SHP77 treated with DMSO at 0.1 percent for 48 hours (cell line): ENCODE data around the gene ZBTB2.
"Not testable (repeated sequence)": the region's sequence is repeated elsewhere in the genome, so short reads cannot be mapped to it uniquely, and the experiment has no call there.

Source experiments
- DNase-seq: peaks from one replicate; lab custom pipeline; 2025; lab: John Stamatoyannopoulos, UW

ZBTB2 gene

DNA sequence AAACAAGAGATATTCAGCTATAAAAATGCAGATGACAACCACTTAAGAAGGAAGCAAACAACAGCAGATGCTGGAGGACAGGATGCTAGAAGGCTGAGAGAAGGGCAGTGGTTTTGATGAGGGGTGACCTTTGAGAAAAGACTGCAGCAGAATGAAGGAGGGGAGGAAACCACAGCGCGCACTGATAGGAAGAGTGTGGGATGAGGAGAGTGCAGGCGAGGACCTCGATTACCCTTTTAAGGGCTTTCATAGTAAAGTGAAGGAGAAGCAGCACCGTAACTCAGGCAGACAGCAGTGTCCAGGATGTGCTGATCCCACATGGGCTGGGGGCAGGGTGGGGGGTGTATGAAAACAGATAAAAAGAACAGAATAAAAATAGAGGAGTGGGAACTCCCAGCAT, 19.2 kb downstream of the ZBTB2 start:
- no peak for DNase-seq

- DNase-seq: no peak
Observed at GRCh38 chr6:151370509-151371078, 20.8 kb downstream of the ZBTB2 start.

- no peak for DNase-seq
Observed at GRCh38 chr6:151365233-151365632, 26.1 kb downstream of the ZBTB2 start.

DNA sequence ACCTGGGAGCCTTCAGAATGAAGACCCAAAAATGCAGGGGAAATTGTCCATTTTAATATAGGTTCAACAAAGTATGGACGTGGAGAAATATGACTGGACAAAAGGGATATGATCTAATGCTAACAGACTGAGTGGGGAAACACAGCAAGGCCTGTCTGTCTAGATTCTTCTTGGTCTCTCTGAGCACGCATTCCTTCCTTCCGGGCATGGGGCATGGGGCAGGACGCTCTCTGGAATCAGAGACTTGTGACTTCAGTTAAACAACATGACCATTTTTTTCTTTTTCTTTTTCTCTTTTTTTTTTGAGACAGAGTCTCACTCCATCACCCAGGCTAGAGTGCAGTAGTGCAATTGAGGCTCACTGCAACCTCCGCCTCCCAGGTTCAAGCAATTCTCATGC, 31.9 kb downstream of the ZBTB2 start:
- no peak for DNase-seq

- no peak for DNase-seq
Observed at GRCh38 chr6:151358475-151358874, 32.9 kb downstream of the ZBTB2 start.

DNA sequence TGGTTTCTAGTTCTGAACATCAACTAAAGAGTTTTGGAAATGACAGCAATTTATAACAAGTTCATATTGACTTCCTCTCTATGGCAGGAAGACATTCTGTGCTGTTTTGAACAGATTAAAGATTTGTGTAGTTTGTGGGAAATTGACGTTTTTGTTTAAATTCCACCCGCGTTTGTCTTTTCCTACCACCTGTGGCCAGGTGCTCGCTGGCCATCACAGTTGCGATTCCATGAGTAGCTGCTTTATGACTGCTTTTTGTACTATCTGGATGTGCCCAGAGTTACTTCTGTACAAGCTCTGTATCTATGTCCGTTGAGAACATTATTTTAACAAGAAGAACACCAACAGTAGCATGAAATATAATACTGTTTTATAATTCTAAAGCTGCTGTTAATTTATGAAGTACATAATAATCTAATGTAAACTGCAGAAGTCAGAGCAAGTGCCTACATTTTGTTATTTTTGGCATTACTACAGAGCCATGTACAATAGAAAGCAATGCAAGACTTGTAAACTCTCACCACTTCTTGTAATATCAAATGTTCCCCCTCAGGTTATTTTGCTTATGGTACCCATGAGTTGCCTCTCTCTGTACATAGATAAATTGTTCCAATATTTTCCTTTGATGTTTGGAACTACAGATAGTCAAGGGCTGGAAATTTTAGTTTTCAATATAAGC, 33.5 kb downstream of the ZBTB2 start:
- no peak for DNase-seq

- not testable (repeated sequence) for DNase-seq
Observed at GRCh38 chr6:151356983-151357382, 34.4 kb downstream of the ZBTB2 start.

DNA sequence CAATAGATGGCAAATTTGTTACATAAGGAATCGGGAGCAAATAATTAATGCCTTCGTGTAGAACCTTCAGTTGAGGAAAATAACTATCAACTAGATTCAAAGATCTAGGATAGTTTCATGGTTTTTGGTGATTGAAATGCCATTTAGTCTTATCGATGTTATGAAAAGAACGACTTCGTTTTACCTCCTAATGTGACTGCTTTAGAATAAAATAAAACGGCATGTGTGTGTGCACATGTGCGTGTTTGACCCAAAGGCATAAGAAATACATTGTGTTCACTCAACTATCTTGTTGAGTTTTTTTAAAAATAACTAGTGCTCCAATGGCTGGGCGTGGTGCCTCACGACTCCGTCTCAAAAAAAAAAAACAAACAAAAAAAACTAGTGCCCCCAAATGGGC, 37.6 kb downstream of the ZBTB2 start:
- DNase-seq: no peak

GRCh38 chr6:151352410-151353396, 38.7 kb downstream of the ZBTB2 start:
- no peak for DNase-seq

DNA sequence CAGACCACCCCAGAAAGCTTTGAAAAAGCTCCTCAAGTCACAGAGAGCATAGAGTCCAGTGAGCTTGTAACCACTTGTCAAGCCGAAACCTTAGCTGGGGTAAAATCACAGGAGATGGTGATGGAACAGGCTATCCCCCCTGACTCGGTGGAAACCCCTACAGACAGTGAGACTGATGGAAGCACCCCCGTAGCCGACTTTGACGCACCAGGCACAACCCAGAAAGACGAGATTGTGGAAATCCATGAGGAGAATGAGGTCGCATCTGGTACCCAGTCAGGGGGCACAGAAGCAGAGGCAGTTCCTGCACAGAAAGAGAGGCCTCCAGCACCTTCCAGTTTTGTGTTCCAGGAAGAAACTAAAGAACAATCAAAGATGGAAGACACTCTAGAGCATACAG, 39.6 kb downstream of the ZBTB2 start:
- DNase-seq: no peak

DNA sequence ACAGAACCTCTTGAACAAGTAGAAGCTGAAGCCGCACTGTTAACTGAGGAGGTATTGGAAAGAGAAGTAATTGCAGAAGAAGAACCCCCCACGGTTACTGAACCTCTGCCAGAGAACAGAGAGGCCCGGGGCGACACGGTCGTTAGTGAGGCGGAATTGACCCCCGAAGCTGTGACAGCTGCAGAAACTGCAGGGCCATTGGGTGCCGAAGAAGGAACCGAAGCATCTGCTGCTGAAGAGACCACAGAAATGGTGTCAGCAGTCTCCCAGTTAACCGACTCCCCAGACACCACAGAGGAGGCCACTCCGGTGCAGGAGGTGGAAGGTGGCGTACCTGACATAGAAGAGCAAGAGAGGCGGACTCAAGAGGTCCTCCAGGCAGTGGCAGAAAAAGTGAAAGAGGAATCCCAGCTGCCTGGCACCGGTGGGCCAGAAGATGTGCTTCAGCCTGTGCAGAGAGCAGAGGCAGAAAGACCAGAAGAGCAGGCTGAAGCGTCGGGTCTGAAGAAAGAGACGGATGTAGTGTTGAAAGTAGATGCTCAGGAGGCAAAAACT, 40.1 kb downstream of the ZBTB2 start:
- no peak for DNase-seq

DNA sequence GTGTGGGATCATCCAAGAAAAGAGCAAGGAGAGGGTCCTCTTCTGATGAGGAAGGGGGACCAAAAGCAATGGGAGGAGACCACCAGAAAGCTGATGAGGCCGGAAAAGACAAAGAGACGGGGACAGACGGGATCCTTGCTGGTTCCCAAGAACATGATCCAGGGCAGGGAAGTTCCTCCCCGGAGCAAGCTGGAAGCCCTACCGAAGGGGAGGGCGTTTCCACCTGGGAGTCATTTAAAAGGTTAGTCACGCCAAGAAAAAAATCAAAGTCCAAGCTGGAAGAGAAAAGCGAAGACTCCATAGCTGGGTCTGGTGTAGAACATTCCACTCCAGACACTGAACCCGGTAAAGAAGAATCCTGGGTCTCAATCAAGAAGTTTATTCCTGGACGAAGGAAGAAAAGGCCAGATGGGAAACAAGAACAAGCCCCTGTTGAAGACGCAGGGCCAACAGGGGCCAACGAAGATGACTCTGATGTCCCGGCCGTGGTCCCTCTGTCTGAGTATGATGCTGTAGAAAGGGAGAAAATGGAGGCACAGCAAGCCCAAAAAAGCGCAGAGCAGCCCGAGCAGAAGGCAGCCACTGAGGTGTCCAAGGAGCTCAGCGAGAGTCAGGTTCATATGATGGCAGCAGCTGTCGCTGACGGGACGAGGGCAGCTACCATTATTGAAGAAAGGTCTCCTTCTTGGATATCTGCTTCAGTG, 40.8 kb downstream of the ZBTB2 start:
- DNase-seq: no peak

DNA sequence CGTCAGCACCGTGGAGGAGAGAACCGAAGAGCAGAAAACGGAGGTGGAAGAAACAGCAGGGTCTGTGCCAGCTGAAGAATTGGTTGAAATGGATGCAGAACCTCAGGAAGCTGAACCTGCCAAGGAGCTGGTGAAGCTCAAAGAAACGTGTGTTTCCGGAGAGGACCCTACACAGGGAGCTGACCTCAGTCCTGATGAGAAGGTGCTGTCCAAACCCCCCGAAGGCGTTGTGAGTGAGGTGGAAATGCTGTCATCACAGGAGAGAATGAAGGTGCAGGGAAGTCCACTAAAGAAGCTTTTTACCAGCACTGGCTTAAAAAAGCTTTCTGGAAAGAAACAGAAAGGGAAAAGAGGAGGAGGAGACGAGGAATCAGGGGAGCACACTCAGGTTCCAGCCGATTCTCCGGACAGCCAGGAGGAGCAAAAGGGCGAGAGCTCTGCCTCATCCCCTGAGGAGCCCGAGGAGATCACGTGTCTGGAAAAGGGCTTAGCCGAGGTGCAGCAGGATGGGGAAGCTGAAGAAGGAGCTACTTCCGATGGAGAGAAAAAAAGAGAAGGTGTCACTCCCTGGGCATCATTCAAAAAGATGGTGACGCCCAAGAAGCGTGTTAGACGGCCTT, 41.6 kb downstream of the ZBTB2 start:
- no peak for DNase-seq

DNA sequence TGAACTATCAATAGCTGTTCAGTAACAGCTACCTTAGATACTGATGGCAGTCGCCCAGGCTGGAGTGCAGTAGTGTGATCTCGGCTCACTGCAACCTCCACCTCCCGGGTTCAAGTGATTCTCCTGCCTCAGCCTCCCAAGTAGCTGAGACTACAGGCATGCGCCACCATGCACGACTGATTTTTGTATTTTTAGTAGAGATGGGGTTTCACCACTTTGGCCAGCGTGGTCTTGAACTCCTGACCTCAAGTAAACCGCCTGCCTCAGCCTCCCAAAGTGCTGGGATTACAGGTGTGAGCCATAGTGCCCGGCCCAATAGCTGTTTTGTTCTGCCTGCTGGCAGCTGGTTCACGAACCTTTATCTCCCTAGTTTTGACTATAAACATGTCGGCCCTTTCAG, 48.6 kb downstream of the ZBTB2 start:
- not testable (repeated sequence) for DNase-seq

- DNase-seq: no peak
Observed at GRCh38 chr6:151341476-151342195, 49.7 kb downstream of the ZBTB2 start.

DNA sequence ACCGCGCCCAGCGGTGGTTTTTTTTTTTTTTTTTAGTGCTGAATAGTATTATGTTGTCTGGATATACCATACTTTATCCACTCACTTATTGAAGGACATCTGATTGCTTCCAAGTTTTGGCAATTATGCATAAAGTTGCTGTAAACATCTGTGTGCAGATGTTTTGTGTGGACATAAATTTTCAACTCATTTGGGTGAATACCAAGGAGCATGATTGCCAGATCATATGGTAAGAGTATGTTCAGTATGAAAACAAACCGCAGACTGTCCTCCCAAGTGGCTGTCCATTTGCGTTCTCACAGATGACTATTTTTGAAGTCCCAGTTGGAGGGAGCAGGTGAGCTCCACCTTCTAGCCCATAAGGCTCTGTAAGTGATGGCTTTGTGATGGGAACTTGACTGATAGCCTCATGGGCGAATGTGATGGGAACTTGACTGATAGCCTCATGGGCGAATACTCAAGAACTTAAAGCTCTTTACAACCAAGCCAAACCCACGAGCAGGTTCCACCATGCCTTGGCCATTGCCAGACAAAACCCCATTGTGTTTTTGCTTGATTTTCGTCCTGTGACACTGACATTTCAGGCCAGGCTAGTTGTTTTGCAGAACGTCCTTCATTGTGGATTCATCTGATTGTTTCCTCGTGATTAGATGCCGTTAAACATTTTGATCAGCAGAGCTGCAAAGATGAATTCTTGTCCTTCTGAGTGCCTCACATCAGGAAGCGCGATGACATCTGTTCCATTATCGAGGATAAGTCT, 51.0 kb downstream of the ZBTB2 start:
- no peak for DNase-seq

GRCh38 chr6:151339369-151339768, 52.0 kb downstream of the ZBTB2 start:
- DNase-seq: no peak

DNA sequence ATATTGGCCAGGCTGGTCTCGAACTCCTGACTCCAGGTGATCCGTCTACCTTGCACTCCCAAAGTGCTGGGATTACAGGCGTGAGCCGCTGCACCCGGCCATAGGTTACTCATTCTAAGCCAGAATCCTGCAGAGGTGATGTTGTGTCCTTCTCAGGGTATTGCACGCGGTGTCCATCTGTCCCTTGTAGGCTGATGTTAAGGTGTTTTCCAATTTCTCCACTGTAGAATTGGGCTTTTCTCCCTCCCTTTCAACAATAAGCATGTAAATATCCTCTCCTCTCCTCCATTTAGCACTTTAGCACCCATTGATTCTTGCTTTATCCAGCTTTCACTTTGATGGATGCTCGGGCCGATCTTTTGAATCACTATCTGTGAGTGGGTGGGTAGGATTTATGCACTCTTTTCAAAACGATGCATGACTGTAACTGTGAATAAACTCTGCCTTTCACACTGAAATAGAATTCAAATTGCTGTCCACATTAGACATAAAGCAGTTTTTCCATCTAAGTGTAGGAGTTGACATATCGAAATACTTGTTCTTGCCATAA, 52.6 kb downstream of the ZBTB2 start:
- no peak for DNase-seq

- DNase-seq: no peak
Observed at GRCh38 chr6:151335930-151336329, 55.4 kb downstream of the ZBTB2 start.
